GM21529 (cell line): ENCODE data around the gene NELFB.

Source experiments
- ATAC-seq: cut with Tn5 transposase; IDR thresholded peaks from one replicate; pipeline ENCODE4 v1.9.1; 2021; ENCODE audit not compliant: unreplicated experiment

The NELFB gene

GRCh38 chr9:137313326-137313936 is 58.3 kb downstream of the NELFB start:
- ATAC-seq: no peak

GRCh38 chr9:137313956-137314560 is 58.9 kb downstream of the NELFB start:
- ATAC-seq: no peak

- ATAC-seq: no peak
Measured at GRCh38 chr9:137314561-137315560, 59.7 kb downstream of the NELFB start.

GRCh38 chr9:137315581-137316011 is 60.5 kb downstream of the NELFB start:
- no peak for ATAC-seq

GRCh38 chr9:137316012-137316981 is 61.2 kb downstream of the NELFB start:
- ATAC-seq: no peak

GRCh38 chr9:137317021-137317717 is 62.0 kb downstream of the NELFB start:
- no peak for ATAC-seq

GRCh38 chr9:137317718-137318511 is 62.8 kb downstream of the NELFB start:
- ATAC-seq: no peak

- ATAC-seq: no peak
Measured at GRCh38 chr9:137318602-137319001, 63.5 kb downstream of the NELFB start.

- ATAC-seq: no peak
Measured at GRCh38 chr9:137319011-137319738, 64.0 kb downstream of the NELFB start.

GRCh38 chr9:137319739-137320551 is 64.8 kb downstream of the NELFB start:
- no peak for ATAC-seq

GRCh38 chr9:137320555-137321384 is 65.6 kb downstream of the NELFB start:
- no peak for ATAC-seq

GRCh38 chr9:137321726-137322361 is 66.7 kb downstream of the NELFB start:
- no peak for ATAC-seq
